CD4-positive, alpha-beta T cell treated with Interleukin-17A for 4 hours (primary cell): Measurements from ENCODE around the gene DOCK6.
"Not testable (repeated sequence)": the region's sequence is repeated elsewhere in the genome, so short reads cannot be mapped to it uniquely, and the experiment has no call there.

ENCODE experiments used
- DNase-seq: peaks from one replicate; pipeline ENCODE4 v3.0.0-alpha.2; 2020; ENCODE audit warnings: mixed read lengths

The DOCK6 gene

GRCh38 chr19:11168568-11168967 lies 93.8 kb downstream of the DOCK6 start:
- DNase-seq, result no peak

GRCh38 chr19:11166281-11167142 lies 95.8 kb downstream of the DOCK6 start:
- no peak for DNase-seq

GRCh38 chr19:11165486-11166030 lies 96.8 kb downstream of the DOCK6 start:
- DNase-seq, result no peak

- DNase-seq, result no peak
Measured at GRCh38 chr19:11164879-11165406, 97.4 kb downstream of the DOCK6 start.

GRCh38 chr19:11164296-11164695 lies 98.0 kb downstream of the DOCK6 start:
- no peak for DNase-seq

GRCh38 chr19:11160440-11160768 lies 101.9 kb downstream of the DOCK6 start:
- DNase-seq, result not testable (repeated sequence)

- DNase-seq, result no peak
Measured at GRCh38 chr19:11159598-11160439, 102.5 kb downstream of the DOCK6 start.

GRCh38 chr19:11155373-11156120 lies 106.8 kb downstream of the DOCK6 start, which contains the start of gene SPC24:
Gene SPC24 (minus strand): TSS chr19:11155782. CDS start chr19:11155776, 6 bp downstream.
- DNase-seq, result peak; percentile 92

- DNase-seq, result no peak
Measured at GRCh38 chr19:11154683-11155047, 107.7 kb downstream of the DOCK6 start.

GRCh38 chr19:11152318-11153062 lies 109.8 kb downstream of the DOCK6 start:
- DNase-seq, result no peak

- no peak for DNase-seq
Measured at GRCh38 chr19:11151181-11151580, 111.1 kb downstream of the DOCK6 start.
